Mucosa of stomach (tissue), 1 donor: Measurements from ENCODE around the gene PDCD1LG2.
"Not testable (repeated sequence)": the region's sequence is repeated elsewhere in the genome, so short reads cannot be mapped to it uniquely, and the experiment has no call there.

ENCODE experiments used
- H3K27me3 ChIP-seq: one replicate; pipeline ENCODE4 v1.7.0; 2013; ENCODE audit warnings: mild to moderate bottlenecking, low read length; ENCODE audit not compliant: control insufficient read depth, insufficient read depth
- H3K36me3 ChIP-seq: one replicate; pipeline ENCODE4 v1.7.0; 2013; ENCODE audit warnings: low read length; ENCODE audit not compliant: control insufficient read depth, insufficient read depth
- H3K4me1 ChIP-seq: one replicate; pipeline ENCODE4 v1.7.0; 2013; ENCODE audit warnings: mild to moderate bottlenecking, low read length; ENCODE audit not compliant: control insufficient read depth, insufficient read depth
- H3K4me3 ChIP-seq: one replicate; pipeline ENCODE4 v1.7.0; 2013; ENCODE audit warnings: low read length
- H3K9ac ChIP-seq: one replicate; pipeline ENCODE4 v1.7.0; 2013; ENCODE audit warnings: mild to moderate bottlenecking, low read length, moderate library complexity
- H3K9me3 ChIP-seq: one replicate; pipeline ENCODE4 v1.7.0; 2013; ENCODE audit warnings: mild to moderate bottlenecking, low read length, moderate library complexity; ENCODE audit not compliant: control insufficient read depth
- donor health status: Pancreatic carcinoma.

PDCD1LG2 gene

GRCh38 chr9:5510360-5510931 lies at the start of gene PDCD1LG2:
TSS of gene PDCD1LG2 (plus strand) at chr9:5510531. CDS start at chr9:5522547, 12,016 bp downstream.
- no peaks in the 10 kb centered on the region for H3K36me3 ChIP-seq
- no peak within 1 kb of the TSS for H3K9ac ChIP-seq
- H3K9me3 ChIP-seq: no peaks in the 10 kb centered on the region
- H3K27me3 ChIP-seq: no peaks in the 10 kb centered on the region
- H3K4me1 ChIP-seq: no peaks in the 10 kb centered on the region
- H3K4me3 ChIP-seq: no peak within 1 kb of the TSS

GRCh38 chr9:5464831-5465330 lies 45.5 kb upstream of the PDCD1LG2 start:
- H3K36me3 ChIP-seq, H3K9me3 ChIP-seq, H3K27me3 ChIP-seq, H3K4me1 ChIP-seq, H3K9ac ChIP-seq, H3K4me3 ChIP-seq: not testable (repeated sequence)

- H3K4me1 ChIP-seq: no peaks in the 10 kb centered on the region
- H3K9ac ChIP-seq: no peak overlapping the region
- no peaks in the 10 kb centered on the region for H3K36me3 ChIP-seq
- H3K9me3 ChIP-seq: no peaks in the 10 kb centered on the region
- no peaks in the 10 kb centered on the region for H3K27me3 ChIP-seq
- H3K4me3 ChIP-seq: no peak overlapping the region
Observed at GRCh38 chr9:5466005-5466404, 44.3 kb upstream of the PDCD1LG2 start.

- no peaks in the 10 kb centered on the region for H3K4me1 ChIP-seq
- no peaks in the 10 kb centered on the region for H3K9me3 ChIP-seq
- no peak overlapping the region for H3K9ac ChIP-seq
- H3K4me3 ChIP-seq: no peak overlapping the region
- H3K36me3 ChIP-seq: no peaks in the 10 kb centered on the region
- H3K27me3 ChIP-seq: no peaks in the 10 kb centered on the region
Observed at GRCh38 chr9:5466766-5467165, 43.6 kb upstream of the PDCD1LG2 start.

GRCh38 chr9:5468850-5469249 lies 41.5 kb upstream of the PDCD1LG2 start:
- Histone ChIP-seq H3K9ac (no peak overlapping the region), H3K27me3 (no peaks in the 10 kb centered on the region), H3K4me3 (no peak overlapping the region), H3K36me3 (no peaks in the 10 kb centered on the region), H3K4me1 (no peaks in the 10 kb centered on the region), H3K9me3 (no peaks in the 10 kb centered on the region)

GRCh38 chr9:5470122-5470521 lies 40.2 kb upstream of the PDCD1LG2 start:
- Histone ChIP-seq H3K4me1 (no peaks in the 10 kb centered on the region), H3K9ac (no peak overlapping the region), H3K9me3 (no peaks in the 10 kb centered on the region), H3K27me3 (no peaks in the 10 kb centered on the region), H3K36me3 (no peaks in the 10 kb centered on the region), H3K4me3 (no peak overlapping the region)

GRCh38 chr9:5470816-5471215 lies 39.5 kb upstream of the PDCD1LG2 start:
- no peak overlapping the region for H3K9ac ChIP-seq
- H3K9me3 ChIP-seq: no peaks in the 10 kb centered on the region
- no peaks in the 10 kb centered on the region for H3K4me1 ChIP-seq
- no peaks in the 10 kb centered on the region for H3K36me3 ChIP-seq
- H3K27me3 ChIP-seq: no peaks in the 10 kb centered on the region
- H3K4me3 ChIP-seq: no peak overlapping the region

GRCh38 chr9:5475611-5476010 lies 34.7 kb upstream of the PDCD1LG2 start:
- H3K9ac ChIP-seq, H3K27me3 ChIP-seq, H3K9me3 ChIP-seq, H3K4me1 ChIP-seq, H3K4me3 ChIP-seq, H3K36me3 ChIP-seq: not testable (repeated sequence)

- no peaks in the 10 kb centered on the region for H3K9me3 ChIP-seq
- no peak overlapping the region for H3K4me3 ChIP-seq
- no peaks in the 10 kb centered on the region for H3K36me3 ChIP-seq
- H3K9ac ChIP-seq: no peak overlapping the region
- no peaks in the 10 kb centered on the region for H3K4me1 ChIP-seq
- no peaks in the 10 kb centered on the region for H3K27me3 ChIP-seq
Observed at GRCh38 chr9:5478206-5478605, 32.1 kb upstream of the PDCD1LG2 start.

GRCh38 chr9:5479994-5480694 lies 30.2 kb upstream of the PDCD1LG2 start:
- no peak overlapping the region for H3K9ac ChIP-seq
- no peak overlapping the region for H3K4me3 ChIP-seq
- no peaks in the 10 kb centered on the region for H3K4me1 ChIP-seq

GRCh38 chr9:5480919-5481318 lies 29.4 kb upstream of the PDCD1LG2 start:
- H3K9me3 ChIP-seq: no peaks in the 10 kb centered on the region
- no peak overlapping the region for H3K4me3 ChIP-seq
- no peaks in the 10 kb centered on the region for H3K27me3 ChIP-seq
- H3K9ac ChIP-seq: no peak overlapping the region
- H3K36me3 ChIP-seq: no peaks in the 10 kb centered on the region
- peaks cover 6% of the 10 kb centered on the region for H3K4me1 ChIP-seq

More at GRCh38 chr9:5479994-5480694, 30.2 kb upstream of the PDCD1LG2 start:
- Histone ChIP-seq H3K9me3 (no peaks in the 10 kb centered on the region), H3K27me3 (no peaks in the 10 kb centered on the region), H3K36me3 (no peaks in the 10 kb centered on the region)

- H3K27me3 ChIP-seq: no peaks in the 10 kb centered on the region
- peaks cover 6% of the 10 kb centered on the region for H3K4me1 ChIP-seq
- no peaks in the 10 kb centered on the region for H3K9me3 ChIP-seq
- no peak overlapping the region for H3K9ac ChIP-seq
- no peak overlapping the region for H3K4me3 ChIP-seq
- no peaks in the 10 kb centered on the region for H3K36me3 ChIP-seq
Observed at GRCh38 chr9:5481322-5482040, 28.9 kb upstream of the PDCD1LG2 start.
